Measurements from ENCODE around the gene FLRT1. TPM values are rescaled to one million over a fixed set of nuclear protein-coding genes. Genes with fewer than 3 reads are reported as not detected.

Gene FLRT1
- total and polyA plus RNA-seq, 5 donors from 2014 or later = 0.21 TPM; not detected in 4

DNA sequence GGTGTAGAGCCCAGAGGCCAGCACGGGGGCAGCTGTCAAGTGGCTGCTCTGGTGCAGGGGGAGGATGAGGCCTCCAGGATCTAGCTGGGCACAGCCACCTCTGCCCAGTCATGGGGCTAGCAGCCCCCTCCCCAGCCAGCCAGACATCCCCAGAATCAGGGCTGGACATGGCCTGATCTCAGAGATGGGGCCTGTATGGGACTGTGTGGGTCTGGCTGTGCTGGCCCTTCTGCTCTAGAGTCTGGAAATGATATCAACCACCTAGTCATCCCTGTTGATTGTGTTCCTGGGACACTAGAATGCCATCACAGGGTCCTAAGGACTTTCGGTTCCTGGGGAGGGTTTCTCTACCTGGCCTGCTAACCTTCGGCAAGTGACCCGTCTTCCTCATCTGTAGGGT, 2.8 kb downstream of the FLRT1 start:
- Mint-ChIP-seq H3K4me3 (no peak overlapping the region), H3K36me3 (no peaks in the 10 kb centered on the region), H3K27me3 (peaks cover 44% of the 10 kb centered on the region), H3K4me1 (peaks cover 0 to 7% (median 2%) of the 10 kb centered on the region in 4 donors), H3K27ac (no peak overlapping the region), H3K9me3 (peaks cover 0 to 2% (median 0%) of the 10 kb centered on the region in 7 donors)
- H3K4me1 ChIP-seq (ENCODE audit: control insufficient read depth, insufficient read depth, low read length, poor library complexity, severe bottlenecking) = peaks cover 3% of the 10 kb centered on the region
- no peak for ATAC-seq (ENCODE audit: low read depth in 2 of 2)
- H3K36me3 ChIP-seq (ENCODE audit: control insufficient read depth, insufficient read depth, low read length) = no peaks in the 10 kb centered on the region
- no peaks in the 10 kb centered on the region for H3K27me3 ChIP-seq (ENCODE audit: control insufficient read depth, insufficient read depth, low read length)
- no peak for DNase-seq
- H3K9me3 ChIP-seq (ENCODE audit: control insufficient read depth in 2 of 2, low read length in 2 of 2) = no peaks in the 10 kb centered on the region
- no peak overlapping the region for H3K27ac ChIP-seq (ENCODE audit: insufficient read depth, low read length, poor library complexity, severe bottlenecking)
- H3K4me3 ChIP-seq (ENCODE audit: low read depth, low read length) = no peak overlapping the region

DNA sequence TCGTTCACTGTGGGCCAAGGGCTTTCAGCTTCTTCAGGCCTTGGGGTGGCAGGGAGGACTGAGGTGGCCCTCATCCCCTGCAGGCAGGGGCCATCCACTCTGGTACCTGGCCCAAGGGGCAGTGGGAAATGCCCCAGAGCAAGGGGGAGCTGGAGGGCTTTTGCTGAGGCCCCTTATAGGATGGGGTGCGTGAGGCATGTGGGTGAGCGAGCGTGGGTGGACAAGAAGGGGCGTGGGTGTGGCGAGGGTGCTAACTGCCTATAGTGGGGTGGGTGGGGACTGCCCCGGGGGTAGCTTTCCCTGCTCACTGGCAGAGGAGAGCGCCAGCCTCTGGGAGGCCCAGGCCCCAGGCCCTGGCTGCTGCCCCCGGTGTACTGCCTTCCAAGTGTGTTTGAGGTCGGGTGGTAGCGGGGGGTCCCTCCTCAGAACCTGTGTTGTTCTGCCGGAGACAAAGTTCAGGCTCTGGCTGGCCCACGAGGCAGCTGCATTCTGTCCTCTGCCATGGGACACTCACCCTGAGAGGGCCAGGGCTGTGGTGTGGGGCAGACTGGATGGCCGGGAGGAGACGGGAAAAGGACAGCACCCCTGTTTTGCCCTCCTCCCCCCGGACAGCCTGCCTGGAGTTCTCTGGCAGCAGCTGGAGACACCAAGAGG, 3.4 kb downstream of the FLRT1 start:
- no peaks in the 10 kb centered on the region for H3K27me3 ChIP-seq (ENCODE audit: control insufficient read depth, insufficient read depth, low read length)

DNA sequence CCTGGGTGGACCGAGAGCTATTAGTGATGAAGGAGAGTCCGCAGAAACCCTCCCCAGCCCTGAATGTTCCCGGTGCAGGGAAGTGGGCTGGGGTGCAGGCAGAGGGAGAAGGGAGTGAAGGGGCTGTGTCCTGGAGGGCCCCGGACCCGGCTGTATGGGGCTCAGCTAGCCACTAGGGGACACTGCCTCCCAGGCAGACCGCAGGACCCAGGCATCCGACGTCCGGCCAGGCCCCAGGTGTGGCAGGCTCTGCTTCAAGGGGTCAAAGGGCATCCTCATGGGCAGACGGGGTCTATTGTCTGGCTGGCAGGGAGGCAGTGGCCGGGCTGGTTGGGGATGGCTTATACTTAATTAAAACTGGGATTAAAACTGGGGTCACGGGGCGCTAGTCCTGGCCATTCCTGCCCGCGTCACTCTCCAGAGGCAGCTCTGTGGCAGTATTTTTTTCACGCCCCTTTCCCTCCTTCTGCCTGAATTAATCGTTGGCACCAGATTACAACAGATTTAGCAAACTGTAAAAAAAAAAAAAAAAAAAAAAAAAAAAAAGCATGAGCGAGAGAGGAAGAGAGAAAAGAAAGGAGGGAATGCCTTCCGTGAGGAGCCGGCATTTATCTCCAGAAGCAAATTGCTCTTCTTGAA, 5.1 kb downstream of the FLRT1 start:
- Histone ChIP-seq H3K36me3 (ENCODE audit: control insufficient read depth, insufficient read depth, low read length) (no peaks in the 10 kb centered on the region), H3K27me3 (ENCODE audit: control insufficient read depth, insufficient read depth, low read length) (no peaks in the 10 kb centered on the region), H3K4me3 (ENCODE audit: low read depth, low read length) (no peak overlapping the region), H3K9me3 (ENCODE audit: control insufficient read depth in 2 of 2, low read length in 2 of 2) (no peaks in the 10 kb centered on the region), H3K4me1 (ENCODE audit: control insufficient read depth, insufficient read depth, low read length, poor library complexity, severe bottlenecking) (no peaks in the 10 kb centered on the region), H3K27ac (ENCODE audit: insufficient read depth, low read length, poor library complexity, severe bottlenecking) (no peak overlapping the region)
- peaks cover 0 to 2% (median 0%) of the 10 kb centered on the region in 4 donors for H3K4me1 Mint-ChIP-seq
- H3K27me3 Mint-ChIP-seq = peaks cover 28% of the 10 kb centered on the region
- ATAC-seq (ENCODE audit: low read depth in 2 of 2) (no peak), DNase-seq (no peak)
- no peak overlapping the region for H3K27ac Mint-ChIP-seq
- no peaks in the 10 kb centered on the region for H3K36me3 Mint-ChIP-seq
- peaks cover 0 to 2% (median 0%) of the 10 kb centered on the region in 7 donors for H3K9me3 Mint-ChIP-seq
- H3K4me3 Mint-ChIP-seq = no peak overlapping the region

More for the DNA sequence above, 3.4 kb downstream of the FLRT1 start:
- no peaks in the 10 kb centered on the region for H3K36me3 ChIP-seq (ENCODE audit: control insufficient read depth, insufficient read depth, low read length)
- H3K4me3 ChIP-seq (ENCODE audit: low read depth, low read length) = no peak overlapping the region
- H3K4me1 Mint-ChIP-seq = peaks cover 0 to 7% (median 2%) of the 10 kb centered on the region in 4 donors
- H3K4me3 Mint-ChIP-seq = no peak overlapping the region
- H3K27ac ChIP-seq (ENCODE audit: insufficient read depth, low read length, poor library complexity, severe bottlenecking) = no peak overlapping the region
- peaks cover 3% of the 10 kb centered on the region for H3K4me1 ChIP-seq (ENCODE audit: control insufficient read depth, insufficient read depth, low read length, poor library complexity, severe bottlenecking)
- ATAC-seq (ENCODE audit: low read depth in 2 of 2) (no peak), DNase-seq (no peak)
- no peaks in the 10 kb centered on the region for H3K9me3 ChIP-seq (ENCODE audit: control insufficient read depth in 2 of 2, low read length in 2 of 2)
- peaks cover 40% of the 10 kb centered on the region for H3K27me3 Mint-ChIP-seq
- H3K27ac Mint-ChIP-seq = no peak overlapping the region
- no peaks in the 10 kb centered on the region for H3K36me3 Mint-ChIP-seq
- peaks cover 0 to 2% (median 0%) of the 10 kb centered on the region in 7 donors for H3K9me3 Mint-ChIP-seq

DNA sequence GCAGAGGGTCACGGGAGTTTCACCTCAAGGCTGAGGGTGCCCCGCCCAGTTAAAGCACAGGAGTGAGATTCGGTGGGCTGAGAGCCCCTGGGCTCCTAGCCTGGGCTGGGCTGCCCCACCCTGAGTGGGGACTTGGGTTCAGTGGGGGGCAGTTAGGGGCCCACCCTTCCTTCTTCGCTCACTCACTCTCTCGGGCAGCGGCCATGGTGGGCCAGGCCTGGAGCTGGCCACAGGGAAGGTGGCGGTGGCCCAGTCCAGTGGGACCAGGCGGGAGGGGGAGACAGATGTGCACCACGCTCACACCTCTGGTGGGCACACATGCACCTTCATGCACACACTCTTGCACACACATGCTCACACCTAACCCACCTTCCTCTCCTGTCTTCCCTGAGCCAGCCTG, 6.1 kb downstream of the FLRT1 start:
- Mint-ChIP-seq H3K27me3 (peaks cover 28% of the 10 kb centered on the region), H3K36me3 (no peaks in the 10 kb centered on the region), H3K9me3 (peaks cover 0 to 2% (median 0%) of the 10 kb centered on the region in 7 donors)

DNA sequence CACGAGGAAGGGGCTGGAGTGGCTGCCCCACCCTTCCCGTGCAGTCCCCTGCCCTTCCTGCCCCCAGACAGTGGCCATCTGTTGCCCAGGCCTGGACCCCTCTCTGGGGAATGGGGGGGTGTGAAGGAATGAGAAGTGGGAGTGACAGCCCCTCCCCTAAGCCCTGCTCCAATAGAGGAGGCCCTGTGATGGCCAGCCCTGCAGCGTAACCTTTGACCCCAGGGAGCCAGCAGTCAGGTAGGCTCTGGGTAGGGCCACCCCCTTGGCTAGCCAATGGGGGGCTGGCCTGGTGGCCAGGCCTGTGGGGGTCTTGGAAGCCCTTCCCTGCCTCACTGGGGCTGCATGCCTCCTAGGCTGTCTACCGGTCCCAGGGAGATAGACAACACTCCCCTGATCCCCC, 6.6 kb downstream of the FLRT1 start:
- Histone ChIP-seq H3K36me3 (ENCODE audit: control insufficient read depth, insufficient read depth, low read length) (no peaks in the 10 kb centered on the region), H3K27me3 (ENCODE audit: control insufficient read depth, insufficient read depth, low read length) (no peaks in the 10 kb centered on the region), H3K4me3 (ENCODE audit: low read depth, low read length) (no peak overlapping the region), H3K27ac (ENCODE audit: insufficient read depth, low read length, poor library complexity, severe bottlenecking) (no peak overlapping the region), H3K4me1 (ENCODE audit: control insufficient read depth, insufficient read depth, low read length, poor library complexity, severe bottlenecking) (no peaks in the 10 kb centered on the region), H3K9me3 (ENCODE audit: control insufficient read depth in 2 of 2, low read length in 2 of 2) (no peaks in the 10 kb centered on the region)
- Mint-ChIP-seq H3K4me1 (peaks cover 0 to 2% (median 0%) of the 10 kb centered on the region in 4 donors), H3K9me3 (peaks cover 0 to 2% (median 0%) of the 10 kb centered on the region in 7 donors), H3K27me3 (peaks cover 27% of the 10 kb centered on the region), H3K27ac (no peak overlapping the region), H3K4me3 (no peak overlapping the region), H3K36me3 (no peaks in the 10 kb centered on the region)
- ATAC-seq (ENCODE audit: low read depth in 2 of 2) (no peak), DNase-seq (no peak)

More for the DNA sequence above, 6.1 kb downstream of the FLRT1 start:
- Histone ChIP-seq H3K4me1 (ENCODE audit: control insufficient read depth, insufficient read depth, low read length, poor library complexity, severe bottlenecking) (no peaks in the 10 kb centered on the region), H3K27me3 (ENCODE audit: control insufficient read depth, insufficient read depth, low read length) (no peaks in the 10 kb centered on the region), H3K27ac (ENCODE audit: insufficient read depth, low read length, poor library complexity, severe bottlenecking) (no peak overlapping the region), H3K4me3 (ENCODE audit: low read depth, low read length) (no peak overlapping the region), H3K9me3 (ENCODE audit: control insufficient read depth in 2 of 2, low read length in 2 of 2) (no peaks in the 10 kb centered on the region), H3K36me3 (ENCODE audit: control insufficient read depth, insufficient read depth, low read length) (no peaks in the 10 kb centered on the region)
- DNase-seq (no peak), ATAC-seq (ENCODE audit: low read depth in 2 of 2) (no peak)
- Mint-ChIP-seq H3K4me3 (no peak overlapping the region), H3K27ac (no peak overlapping the region), H3K4me1 (peaks cover 0 to 2% (median 0%) of the 10 kb centered on the region in 4 donors)

DNA sequence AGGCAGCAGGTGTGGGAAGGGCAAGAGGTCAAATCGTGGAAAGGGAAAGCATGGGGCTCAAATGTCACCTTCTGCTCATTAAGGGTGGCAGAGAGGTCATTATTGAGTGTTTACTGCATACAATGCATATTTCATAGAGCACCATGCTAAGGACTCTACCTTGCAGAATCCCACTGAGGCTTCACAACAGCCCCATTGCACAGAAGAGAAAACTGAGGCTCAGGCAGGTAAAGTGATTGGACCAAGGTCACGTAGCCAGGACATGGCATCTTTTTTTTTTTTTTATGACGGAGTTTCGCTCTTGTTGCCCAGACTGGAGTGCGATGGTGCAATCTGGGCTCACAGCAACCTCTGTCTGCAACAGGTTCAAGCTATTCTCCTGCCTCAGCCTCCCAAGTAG, 7.8 kb downstream of the FLRT1 start:
- H3K27ac ChIP-seq (ENCODE audit: insufficient read depth, low read length, poor library complexity, severe bottlenecking) = no peak overlapping the region
- H3K9me3 ChIP-seq (ENCODE audit: control insufficient read depth in 2 of 2, low read length in 2 of 2) = no peaks in the 10 kb centered on the region
- Mint-ChIP-seq H3K36me3 (no peaks in the 10 kb centered on the region), H3K4me1 (peaks cover 0 to 2% (median 0%) of the 10 kb centered on the region in 4 donors), H3K9me3 (no peaks in the 10 kb centered on the region), H3K27me3 (peaks cover 16% of the 10 kb centered on the region), H3K4me3 (no peak overlapping the region), H3K27ac (no peak overlapping the region)
- no peaks in the 10 kb centered on the region for H3K36me3 ChIP-seq (ENCODE audit: control insufficient read depth, insufficient read depth, low read length)
- H3K4me3 ChIP-seq (ENCODE audit: low read depth, low read length) = no peak overlapping the region
- DNase-seq (no peak), ATAC-seq (ENCODE audit: low read depth in 2 of 2) (no peak)
- no peaks in the 10 kb centered on the region for H3K27me3 ChIP-seq (ENCODE audit: control insufficient read depth, insufficient read depth, low read length)
- H3K4me1 ChIP-seq (ENCODE audit: control insufficient read depth, insufficient read depth, low read length, poor library complexity, severe bottlenecking) = no peaks in the 10 kb centered on the region

DNA sequence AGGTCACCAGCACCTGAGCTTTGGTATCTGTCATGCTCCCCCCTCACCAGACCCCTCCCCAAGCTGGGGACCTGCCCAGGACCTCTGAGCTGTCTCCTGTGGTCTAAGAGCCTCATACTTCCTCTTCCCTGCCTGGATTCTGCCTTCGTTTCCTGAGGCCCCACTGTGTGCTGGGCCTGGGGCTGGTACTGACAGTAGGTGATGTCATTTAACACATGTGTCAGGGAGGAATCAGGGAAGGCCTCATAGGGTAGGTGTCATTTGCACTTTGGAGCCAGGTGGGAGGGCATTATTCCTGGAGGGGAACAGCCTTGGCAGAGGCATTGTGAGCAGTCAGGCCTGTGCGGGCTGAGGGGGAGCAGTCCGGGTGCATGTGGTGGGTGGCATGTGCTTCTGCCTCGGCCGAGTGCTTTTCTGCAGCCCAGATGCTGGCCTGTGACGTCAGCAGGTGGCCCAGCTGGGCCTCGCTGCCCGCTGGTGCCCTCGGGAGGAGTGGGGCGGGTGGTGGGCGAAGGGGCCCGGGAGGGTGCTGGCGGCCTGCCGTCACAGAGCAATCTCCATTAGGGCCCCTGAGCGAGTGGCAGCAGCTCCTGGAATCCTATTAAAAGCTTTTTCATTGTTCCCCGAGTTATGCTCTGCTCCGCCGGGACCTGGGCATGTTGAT, 9.1 kb downstream of the FLRT1 start:
- ATAC-seq (ENCODE audit: low read depth in 2 of 2) (no peak), DNase-seq (no peak)
- H3K27me3 ChIP-seq (ENCODE audit: control insufficient read depth, insufficient read depth, low read length) = no peaks in the 10 kb centered on the region
- H3K4me1 ChIP-seq (ENCODE audit: control insufficient read depth, insufficient read depth, low read length, poor library complexity, severe bottlenecking) = no peaks in the 10 kb centered on the region
- H3K9me3 ChIP-seq (ENCODE audit: control insufficient read depth in 2 of 2, low read length in 2 of 2) = no peaks in the 10 kb centered on the region
- H3K4me3 ChIP-seq (ENCODE audit: low read depth, low read length) = no peak overlapping the region
- H3K27ac ChIP-seq (ENCODE audit: insufficient read depth, low read length, poor library complexity, severe bottlenecking) = no peak overlapping the region
- Mint-ChIP-seq H3K36me3 (no peaks in the 10 kb centered on the region), H3K27me3 (peaks cover 11% of the 10 kb centered on the region), H3K9me3 (no peaks in the 10 kb centered on the region), H3K27ac (no peak overlapping the region), H3K4me3 (no peak overlapping the region), H3K4me1 (peaks cover 0 to 2% (median 0%) of the 10 kb centered on the region in 4 donors)
- no peaks in the 10 kb centered on the region for H3K36me3 ChIP-seq (ENCODE audit: control insufficient read depth, insufficient read depth, low read length)

Measured in CD4-positive, CD25-positive, alpha-beta regulatory T cell (primary cell).